Spleen (tissue), 11 donors: ENCODE data around the gene PTPRK. TPM values are rescaled to one million over a fixed set of nuclear protein-coding genes. Genes with fewer than 3 reads are reported as not detected.

ENCODE experiments used
- DNase-seq: peaks from one replicate; pipeline ENCODE4 v3.0.0-alpha.2; 2020
- H3K27ac ChIP-seq, 8 donors: fragments of 200-600 bp; sonication (generic) in 7 of 8; 1 replicate in 4 of 8; 2 replicates in 4 of 8; pipeline versions ENCODE4 v1.5.0 to v1.8.0; 2016 to 2021; ENCODE audit warnings: inconsistent platforms in 4 of 8, mild to moderate bottlenecking in 4 of 8, moderate library complexity in 1 of 8
- H3K27me3 ChIP-seq, 7 donors: fragments of 200-600 bp; sonication (generic) in 6 of 7; replicated peaks in 1 of 7; 1 replicate in 4 of 7; 2 replicates in 3 of 7; pipeline versions ENCODE4 v1.5.0 to v1.8.0; 2016 to 2021; ENCODE audit warnings: inconsistent platforms in 3 of 7, mild to moderate bottlenecking in 1 of 7
- H3K36me3 ChIP-seq, 6 donors: fragments of 200-600 bp; sonication (generic) in 5 of 6; 1 replicate in 4 of 6; 2 replicates in 2 of 6; pipeline versions ENCODE4 v1.5.0 to v1.8.0; 2016 to 2021; ENCODE audit warnings: inconsistent platforms in 2 of 6
- H3K4me1 ChIP-seq, 6 donors: fragments of 200-600 bp; sonication (generic) in 5 of 6; 1 replicate in 3 of 6; 2 replicates in 3 of 6; pipeline versions ENCODE4 v1.5.0 to v1.8.0; 2016 to 2021; ENCODE audit warnings: inconsistent platforms in 3 of 6
- H3K4me3 ChIP-seq, 8 donors: fragments of 200-600 bp; sonication (generic) in 7 of 8; 1 replicate in 4 of 8; 2 replicates in 4 of 8; pipeline versions ENCODE4 v1.5.0 to v1.8.0; 2016 to 2021; ENCODE audit warnings: inconsistent platforms in 4 of 8, mild to moderate bottlenecking in 4 of 8, moderate library complexity in 2 of 8
- H3K9me3 ChIP-seq, 8 donors: fragments of 200-600 bp; sonication (generic) in 7 of 8; 1 replicate in 4 of 8; 2 replicates in 4 of 8; pipeline versions ENCODE4 v1.5.0 to v1.8.0; 2016 to 2021; ENCODE audit warnings: inconsistent platforms in 4 of 8
- POLR2A ChIP-seq, 3 donors: fragments of 450-650 bp; IDR thresholded peaks; one replicate each; pipeline ENCODE4 v1.5.1; 2017; ENCODE audit warnings: antibody characterized with exemption in 3 of 3, mild to moderate bottlenecking in 1 of 3
- POLR2AphosphoS5 ChIP-seq, 3 donors: sonication (generic); formaldehyde crosslinking; IDR thresholded peaks; one replicate each; pipeline ENCODE4 v1.5.1; 2017; ENCODE audit warnings: antibody characterized with exemption in 3 of 3
- WGBS, 5 donors: extraction: QIAGEN DNeasy Blood & Tissue Kit in 3 of 5; methylation state at CpG; one replicate each; pipeline versions ENCODE4 v1.1.5 to v1.1.7; 2013 to 2018; 5-methylcytosine and 5-hydroxymethylcytosine counted together
- intact Hi-C: fragments of 100-400 bp; cut with DNase I; formaldehyde crosslinking; loops from one replicate; pipeline ENCODE4 v1.15.0; 2023; ENCODE audit warnings: low total_unique reads
- polyA plus RNA-seq, 3 donors: library from polyadenylated mRNA; stranded (reverse); fragments of 200-250 nt; gene quantifications; one replicate each; pipeline ENCODE4 v1.2.1, GENCODE V29; 2013
- total RNA-seq, 7 donors: library from RNA; depleted of rRNA in 3 of 7; stranded (reverse); fragments of >200 nt in 3 of 7; fragmentation: NEBNext Ultra II Directional in 4 of 7; extraction: Animal tissue kit (Norgen Biotek cat#: 25700) in 4 of 7; gene quantifications; one replicate each; pipeline versions ENCODE4 v1.1.0 to v1.2.1, GENCODE V29; 2016 to 2021
- TF ChIP-seq, protein P1 (sequence below), 11 experiments: fragments of 200-600 bp in 7 of 11; fragments of 450-650 bp in 4 of 11; sonication (generic) in 4 of 11; IDR thresholded peaks in 8 of 11; conservative IDR thresholded peaks in 3 of 11; 1 replicate in 7 of 11; 2 replicates in 4 of 11; pipeline versions ENCODE4 v1.4.0 to v1.8.0; 2016 to 2021; ENCODE audit warnings: antibody characterized with exemption in 11 of 11, inconsistent platforms in 4 of 11, mild to moderate bottlenecking in 1 of 11
- donor health status: healthy with polysubstance abuse.
- donor health status: DM: no; HTN: no; CAD: no; lungs with moderate emphysema.
- donor health status: DM: no; HTN: no; CAD: no.
- donor health status: Bipolar disorder and iron deficiency.
- donor health status: healthy.
- donor health status: DM: no; HTN: no; CAD: no.
- donor health status: DM: yes; HTN: yes; CAD: no.

PTPRK gene
- total and polyA plus RNA-seq, 10 donors: 3.3 to 67.8 (median 34.0) TPM

DNA sequence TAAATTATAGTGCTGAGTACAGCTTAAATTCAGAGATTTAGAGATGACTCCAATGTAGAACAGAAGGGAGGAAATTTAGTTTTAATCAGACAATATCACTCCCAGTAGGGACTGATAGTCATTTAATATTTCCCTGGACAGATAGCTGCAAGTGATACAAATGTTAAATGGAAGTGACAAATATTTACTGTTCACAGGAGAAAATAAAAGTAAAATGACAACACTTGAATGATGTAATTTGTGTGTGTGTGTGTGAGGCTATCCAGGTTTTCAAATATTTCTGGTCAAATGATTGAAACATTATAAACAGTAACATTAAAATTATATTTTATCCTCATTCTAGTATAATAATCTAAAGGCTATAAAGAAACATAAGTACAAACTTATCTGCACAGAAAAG lies 399.2 kb downstream of the PTPRK start:
- Histone ChIP-seq H3K36me3 (no peaks in the 10 kb centered on the region), H3K4me1 (no peaks in the 10 kb centered on the region), H3K27ac (no peak overlapping the region), H3K27me3 (no peaks in the 10 kb centered on the region), H3K9me3 (no peaks in the 10 kb centered on the region), H3K4me3 (no peak overlapping the region)
- no peak for DNase-seq
- TF ChIP-seq POLR2AphosphoS5 (IDR thresholded peaks at IDR 0.05) (no peak), POLR2A (IDR thresholded peaks at IDR 0.05) (no peak)
- TF ChIP-seq, protein P1, sequence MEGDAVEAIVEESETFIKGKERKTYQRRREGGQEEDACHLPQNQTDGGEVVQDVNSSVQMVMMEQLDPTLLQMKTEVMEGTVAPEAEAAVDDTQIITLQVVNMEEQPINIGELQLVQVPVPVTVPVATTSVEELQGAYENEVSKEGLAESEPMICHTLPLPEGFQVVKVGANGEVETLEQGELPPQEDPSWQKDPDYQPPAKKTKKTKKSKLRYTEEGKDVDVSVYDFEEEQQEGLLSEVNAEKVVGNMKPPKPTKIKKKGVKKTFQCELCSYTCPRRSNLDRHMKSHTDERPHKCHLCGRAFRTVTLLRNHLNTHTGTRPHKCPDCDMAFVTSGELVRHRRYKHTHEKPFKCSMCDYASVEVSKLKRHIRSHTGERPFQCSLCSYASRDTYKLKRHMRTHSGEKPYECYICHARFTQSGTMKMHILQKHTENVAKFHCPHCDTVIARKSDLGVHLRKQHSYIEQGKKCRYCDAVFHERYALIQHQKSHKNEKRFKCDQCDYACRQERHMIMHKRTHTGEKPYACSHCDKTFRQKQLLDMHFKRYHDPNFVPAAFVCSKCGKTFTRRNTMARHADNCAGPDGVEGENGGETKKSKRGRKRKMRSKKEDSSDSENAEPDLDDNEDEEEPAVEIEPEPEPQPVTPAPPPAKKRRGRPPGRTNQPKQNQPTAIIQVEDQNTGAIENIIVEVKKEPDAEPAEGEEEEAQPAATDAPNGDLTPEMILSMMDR (IDR thresholded peaks at IDR 0.05 in 8 of 11, conservative IDR thresholded peaks at IDR 0.05 in 3 of 11): no peak
- intact Hi-C loops: no loop called here

DNA sequence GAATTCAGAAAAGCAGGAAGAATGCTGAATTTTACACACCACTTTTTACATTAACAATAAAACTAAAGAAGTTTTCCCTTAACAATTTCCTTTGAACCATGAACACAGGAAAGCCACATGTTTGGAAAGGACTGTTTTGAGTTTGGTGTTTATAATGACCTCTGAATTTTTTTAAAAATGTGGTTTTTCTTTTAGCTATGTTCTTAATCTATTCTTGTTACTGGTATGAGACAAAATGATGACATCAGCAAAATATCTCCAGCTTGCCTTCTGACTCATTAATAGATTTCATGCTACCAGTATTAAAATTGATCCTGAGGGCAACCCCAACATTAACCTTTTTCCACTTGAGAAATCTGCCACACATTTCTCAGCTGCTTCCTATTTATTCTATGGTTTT lies 402.0 kb downstream of the PTPRK start:
- Histone ChIP-seq H3K27ac (peak overlapping the region in 1 of 8 donors; percentile 1), H3K9me3 (no peaks in the 10 kb centered on the region), H3K27me3 (no peaks in the 10 kb centered on the region), H3K36me3 (no peaks in the 10 kb centered on the region), H3K4me3 (no peak overlapping the region), H3K4me1 (peaks cover 0 to 3% (median 0%) of the 10 kb centered on the region in 6 donors)
- TF ChIP-seq, protein P1 (IDR thresholded peaks at IDR 0.05 in 8 of 11, conservative IDR thresholded peaks at IDR 0.05 in 3 of 11): no peak
- no peak for TF ChIP-seq POLR2AphosphoS5 (IDR thresholded peaks at IDR 0.05)
- TF ChIP-seq POLR2A (IDR thresholded peaks at IDR 0.05): no peak
- no peak for DNase-seq
- intact Hi-C loops: no loop called here

DNA sequence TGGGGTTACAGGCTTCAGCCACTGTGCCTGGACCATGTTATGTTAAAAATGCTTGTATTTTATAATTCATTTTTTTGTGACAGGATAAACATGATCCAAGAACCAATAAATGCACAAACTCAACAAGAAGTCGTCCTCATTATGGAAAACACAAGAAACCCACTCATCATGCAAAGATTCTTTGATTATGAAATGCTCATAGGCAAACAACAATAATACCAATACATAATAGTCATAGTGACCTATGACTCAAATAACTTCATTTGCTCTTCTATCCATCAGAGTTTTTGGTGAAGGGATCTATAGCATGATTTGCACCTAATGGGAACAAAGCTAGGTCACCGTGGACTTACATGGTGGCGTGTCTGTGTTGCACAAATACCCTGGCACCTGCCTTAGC lies 402.5 kb downstream of the PTPRK start:
- Histone ChIP-seq H3K4me1 (peaks cover 0 to 7% (median 0%) of the 10 kb centered on the region in 6 donors), H3K27ac (no peak overlapping the region), H3K9me3 (no peaks in the 10 kb centered on the region), H3K4me3 (no peak overlapping the region), H3K36me3 (no peaks in the 10 kb centered on the region), H3K27me3 (no peaks in the 10 kb centered on the region)
- no peak for TF ChIP-seq POLR2A (IDR thresholded peaks at IDR 0.05)
- TF ChIP-seq, protein P1 (IDR thresholded peaks at IDR 0.05 in 8 of 11, conservative IDR thresholded peaks at IDR 0.05 in 3 of 11): no peak
- intact Hi-C loops: no loop called here
- WGBS, 5 donors: 81 to 96% (median 93%) methylated on average over 3 of the region's 3 CpGs
- no peak for DNase-seq

DNA sequence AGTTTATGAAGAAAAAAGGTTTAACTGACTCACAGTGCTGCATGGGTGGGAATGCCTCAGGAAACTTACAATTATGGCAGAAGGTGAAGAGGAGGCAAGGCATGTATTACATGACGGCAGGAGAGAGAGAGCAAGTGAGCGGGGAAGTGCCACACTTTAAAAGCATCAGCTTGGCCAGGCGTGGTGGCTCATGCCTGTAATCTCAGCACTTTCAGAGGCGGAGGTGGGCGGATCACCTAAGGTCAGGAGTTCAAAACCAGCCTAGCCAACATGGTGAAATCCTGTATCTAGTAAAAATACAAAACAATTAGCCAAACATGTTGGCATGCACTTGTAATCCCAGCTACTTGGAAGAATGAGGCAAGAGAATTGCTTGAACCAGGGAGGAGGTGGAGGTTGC lies 406.2 kb downstream of the PTPRK start:
- TF ChIP-seq POLR2AphosphoS5 (IDR thresholded peaks at IDR 0.05) (no peak), POLR2A (IDR thresholded peaks at IDR 0.05) (no peak)
- TF ChIP-seq, protein P1 (IDR thresholded peaks at IDR 0.05 in 8 of 11, conservative IDR thresholded peaks at IDR 0.05 in 3 of 11): no peak
- intact Hi-C loops: no loop called here
- 92 to 98% (median 94%) methylated on average over 5 of the region's 5 CpGs for WGBS, 5 donors
- Histone ChIP-seq H3K27ac (no peak overlapping the region), H3K36me3 (no peaks in the 10 kb centered on the region), H3K9me3 (no peaks in the 10 kb centered on the region), H3K27me3 (no peaks in the 10 kb centered on the region), H3K4me1 (peaks cover 0 to 23% (median 8%) of the 10 kb centered on the region in 6 donors), H3K4me3 (no peak overlapping the region)
- no peak for DNase-seq
